Peyer's patch (tissue), 4 donors: ENCODE data around the gene HEXA.

Source experiments
- CTCF ChIP-seq, 6 experiments: fragments of 450-650 bp in 4 of 6; fragments of 200-600 bp in 2 of 6; sonication (generic) in 1 of 6; IDR thresholded peaks; one replicate each; pipeline ENCODE4 v1.5.1; 2017 to 2019; ENCODE audit warnings: antibody characterized with exemption in 6 of 6, mild to moderate bottlenecking in 3 of 6, moderate library complexity in 1 of 6
- POLR2A ChIP-seq, 2 donors: fragments of 450-650 bp; IDR thresholded peaks; one replicate each; pipeline ENCODE4 v1.5.1; 2017; ENCODE audit warnings: antibody characterized with exemption in 2 of 2, mild to moderate bottlenecking in 2 of 2, moderate library complexity in 2 of 2

- TF ChIP-seq CTCF (IDR thresholded peaks at IDR 0.05) (no peak), POLR2A (IDR thresholded peaks at IDR 0.05) (no peak)
Measured at GRCh38 chr15:72415304-72415703, 39.5 kb upstream of the HEXA start.
